Ishikawa (cell line): ENCODE results near the gene KMT2D.

ENCODE experiments used
- CEBPB ChIP-seq: IDR thresholded peaks from 2 replicates; pipeline ENCODE4 v1.6.1; 2012
- MAX ChIP-seq: IDR thresholded peaks from 2 replicates; pipeline ENCODE4 v1.6.1; 2012
- NFIC ChIP-seq: IDR thresholded peaks from 2 replicates; pipeline ENCODE4 v1.6.1; 2012
- TAF1 ChIP-seq: IDR thresholded peaks from 2 replicates; pipeline ENCODE4 v1.6.1; 2012; ENCODE audit warnings: low read depth, mild to moderate bottlenecking
- TCF12 ChIP-seq: IDR thresholded peaks from 2 replicates; pipeline ENCODE4 v1.6.1; 2012; ENCODE audit warnings: low read depth
- TEAD4 ChIP-seq: IDR thresholded peaks from 2 replicates; pipeline ENCODE4 v1.6.1; 2012
- YY1 ChIP-seq: IDR thresholded peaks from 2 replicates; pipeline ENCODE4 v1.6.1; 2012; ENCODE audit warnings: low read depth
- ZBTB7A ChIP-seq: IDR thresholded peaks from 2 replicates; pipeline ENCODE4 v1.6.1; 2012; ENCODE audit warnings: low read depth

GRCh38 chr12:49055978-49056754 is 4.4 kb downstream of the KMT2D start:
- TF ChIP-seq YY1, result no peak
- no peak for TF ChIP-seq NFIC
- no peak for TF ChIP-seq TAF1
- TF ChIP-seq ZBTB7A, result no peak
- TF ChIP-seq TEAD4, result no peak
- TF ChIP-seq MAX, result no peak
- TF ChIP-seq CEBPB, result no peak
- TF ChIP-seq TCF12, result no peak
